Stimulated activated CD4-positive, alpha-beta T cell treated with anti-CD3 and anti-CD28 coated beads, TNF-alpha, amount 100 ng/mL, for 24 hours (primary cell): ENCODE results near the gene MAP4K2.
A peak's percentile ranks its signal among the peaks of the same experiment; 100 is the strongest.
"Not testable (repeated sequence)": the region's sequence is repeated elsewhere in the genome, so short reads cannot be mapped to it uniquely, and the experiment has no call there.

ENCODE experiments used
- DNase-seq, 3 experiments: peaks; one replicate each; pipeline ENCODE4 v3.0.0-alpha.2; 2020; ENCODE audit warnings: low read depth in 3 of 3

Gene MAP4K2

GRCh38 chr11:64803158-64803845 is at the start of gene MAP4K2:
TSS of gene MAP4K2 (minus strand) at chr11:64803214. CDS start at chr11:64803149, 65 bp downstream.
- DNase-seq, result peak; percentile 58 to 82 (median 69)

DNA sequence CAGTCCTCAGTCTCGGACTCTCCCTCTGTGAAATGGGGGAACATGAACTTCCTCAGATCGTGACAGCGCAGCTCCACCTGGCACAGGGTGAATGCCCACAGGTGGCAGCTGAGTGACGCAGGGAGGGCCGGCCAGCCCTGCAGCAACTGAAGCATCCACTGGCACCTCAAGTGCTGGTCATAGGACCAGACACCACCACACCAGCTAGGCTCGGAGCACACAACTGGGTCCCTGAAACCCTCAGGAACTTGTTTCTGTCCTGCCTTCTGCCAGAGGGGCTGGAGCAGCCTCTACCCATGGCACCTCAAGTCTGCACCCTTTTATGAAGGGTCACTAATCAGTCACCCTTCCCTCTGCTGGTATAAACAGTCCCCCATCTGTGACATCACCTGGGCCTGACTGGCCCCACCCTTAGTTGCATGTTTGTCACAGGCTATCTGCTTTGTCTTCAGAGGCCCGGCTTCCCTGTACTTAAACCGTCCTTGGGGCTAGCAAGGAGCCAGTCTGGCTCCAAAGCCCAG is 48.9 kb upstream of the MAP4K2 start:
- DNase-seq, result no peak

- peak in 1 of 3 experiments; percentile 64 for DNase-seq
Measured at GRCh38 chr11:64850979-64851567, 48.1 kb upstream of the MAP4K2 start.

- DNase-seq, result no peak
Measured at GRCh38 chr11:64849598-64850356, 46.8 kb upstream of the MAP4K2 start.

DNA sequence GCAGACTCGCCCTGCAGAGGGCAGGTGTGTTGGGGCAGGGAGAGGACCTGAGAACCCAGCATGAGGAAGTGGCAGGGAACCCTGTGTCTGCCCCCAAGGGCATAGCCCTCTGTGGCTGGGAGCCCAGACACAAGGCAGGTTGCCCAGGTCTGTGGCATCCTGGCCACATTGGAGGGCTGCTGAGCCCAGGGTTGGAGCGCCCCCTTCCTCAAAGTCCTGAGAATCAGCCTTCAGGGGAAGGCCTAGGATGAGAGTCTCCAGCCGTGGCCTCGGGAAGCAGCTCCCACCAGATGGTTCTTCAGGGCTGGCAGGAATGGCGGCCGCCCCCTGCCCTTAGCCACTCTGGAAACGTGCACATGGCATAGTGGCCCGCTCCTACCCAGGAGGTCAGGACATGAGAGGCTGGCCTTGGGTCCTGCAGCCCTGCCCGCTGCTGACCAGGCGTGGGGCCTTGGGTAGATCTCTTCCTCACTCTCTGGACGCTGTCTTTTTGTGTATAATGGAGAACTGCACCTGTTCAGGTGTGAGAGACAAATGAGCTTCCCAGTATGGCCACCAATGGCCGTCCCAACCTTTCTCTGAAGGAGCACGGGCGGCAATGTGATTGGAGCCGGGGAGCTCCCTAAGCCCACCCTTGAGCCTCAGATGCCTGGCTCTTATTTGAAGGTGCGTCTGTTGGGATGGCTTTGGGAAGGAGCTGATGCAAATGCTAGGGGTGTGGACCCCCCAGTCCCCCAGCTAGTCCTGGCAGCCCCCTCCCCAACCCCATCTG is 46.0 kb upstream of the MAP4K2 start:
- no peak for DNase-seq

GRCh38 chr11:64848214-64848825 is 45.3 kb upstream of the MAP4K2 start:
- DNase-seq, result no peak

DNA sequence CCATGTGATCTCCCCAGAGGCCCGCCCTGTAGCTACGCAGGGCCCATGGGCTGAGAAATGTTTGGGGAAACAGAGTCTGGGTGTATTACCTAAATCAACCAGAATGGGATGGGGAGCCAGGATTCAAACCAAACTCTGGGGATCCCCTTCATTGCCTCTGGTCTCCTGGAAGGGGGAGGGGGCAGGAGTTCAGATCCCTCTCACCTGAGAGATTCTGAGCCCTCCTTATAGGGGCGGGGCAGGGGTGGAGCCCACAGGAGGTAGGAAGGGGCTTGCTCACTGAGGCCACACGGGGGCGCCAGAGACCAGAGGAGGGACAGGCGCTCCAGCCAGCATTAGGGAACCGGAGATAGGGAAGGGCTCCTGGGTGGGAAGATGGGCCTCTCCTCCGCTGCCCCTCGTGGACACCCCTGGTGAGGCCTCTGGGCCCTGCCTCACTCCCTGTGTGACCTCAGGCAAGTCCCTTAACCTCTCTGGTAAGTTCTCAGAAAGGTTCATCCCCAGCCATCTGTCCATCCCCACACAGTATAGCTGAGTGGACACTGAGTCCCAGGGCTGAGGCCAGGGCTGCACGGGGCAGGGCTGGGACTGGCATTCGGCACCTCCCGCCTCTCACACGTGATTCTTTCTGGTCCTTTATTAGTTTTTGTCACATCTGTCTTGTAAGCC is 44.1 kb upstream of the MAP4K2 start:
- peak; percentile 89 to 92 (median 90) for DNase-seq

DNA sequence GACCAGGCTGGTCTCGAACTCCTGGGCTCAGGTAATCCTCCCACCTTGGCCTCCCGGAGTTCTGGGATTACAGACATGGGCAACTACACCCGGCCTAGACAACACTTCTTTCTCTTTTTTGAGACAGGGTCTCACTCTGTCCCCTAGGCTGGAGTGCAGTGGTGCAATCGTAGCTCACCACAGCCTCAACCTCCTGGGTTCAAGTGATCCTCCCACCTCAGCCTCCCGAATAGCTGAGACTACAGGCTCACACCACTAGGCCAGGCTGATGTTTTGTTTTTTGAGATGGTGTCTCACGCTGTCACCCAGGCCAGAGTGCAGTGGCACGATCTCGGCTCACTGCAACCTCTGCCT is 42.7 kb upstream of the MAP4K2 start:
- not testable (repeated sequence) for DNase-seq

DNA sequence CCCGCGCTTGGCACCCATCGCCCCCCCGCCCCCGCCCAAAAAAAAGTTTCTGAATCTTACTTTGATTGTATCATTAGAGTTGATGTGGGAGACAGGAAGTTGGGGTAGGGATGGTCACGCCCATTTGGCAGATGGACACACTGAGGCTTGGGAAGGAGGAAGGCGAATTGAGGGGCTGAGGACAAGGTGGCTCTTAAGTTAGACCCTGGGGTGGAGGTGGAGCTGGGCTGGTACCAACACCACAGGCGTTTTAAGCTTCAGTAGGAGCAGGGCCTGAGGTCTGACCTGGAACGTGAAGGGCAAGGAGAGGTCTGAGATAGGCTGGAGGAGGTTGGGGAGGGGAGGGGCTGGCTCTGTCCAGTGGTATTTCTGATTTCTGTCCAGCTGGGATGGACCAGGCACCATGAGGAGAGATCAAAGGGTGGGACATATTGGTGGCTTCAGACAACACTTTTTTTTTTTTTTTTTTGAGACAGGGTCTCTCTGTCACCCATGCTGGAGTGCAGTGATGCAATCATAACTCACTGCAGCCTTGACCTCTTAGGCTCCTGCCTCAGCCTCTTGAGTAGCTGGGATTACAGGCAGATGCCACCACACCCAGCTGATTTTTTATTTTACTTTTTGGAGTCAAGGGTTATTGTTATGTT is 42.2 kb upstream of the MAP4K2 start:
- no peak for DNase-seq

DNA sequence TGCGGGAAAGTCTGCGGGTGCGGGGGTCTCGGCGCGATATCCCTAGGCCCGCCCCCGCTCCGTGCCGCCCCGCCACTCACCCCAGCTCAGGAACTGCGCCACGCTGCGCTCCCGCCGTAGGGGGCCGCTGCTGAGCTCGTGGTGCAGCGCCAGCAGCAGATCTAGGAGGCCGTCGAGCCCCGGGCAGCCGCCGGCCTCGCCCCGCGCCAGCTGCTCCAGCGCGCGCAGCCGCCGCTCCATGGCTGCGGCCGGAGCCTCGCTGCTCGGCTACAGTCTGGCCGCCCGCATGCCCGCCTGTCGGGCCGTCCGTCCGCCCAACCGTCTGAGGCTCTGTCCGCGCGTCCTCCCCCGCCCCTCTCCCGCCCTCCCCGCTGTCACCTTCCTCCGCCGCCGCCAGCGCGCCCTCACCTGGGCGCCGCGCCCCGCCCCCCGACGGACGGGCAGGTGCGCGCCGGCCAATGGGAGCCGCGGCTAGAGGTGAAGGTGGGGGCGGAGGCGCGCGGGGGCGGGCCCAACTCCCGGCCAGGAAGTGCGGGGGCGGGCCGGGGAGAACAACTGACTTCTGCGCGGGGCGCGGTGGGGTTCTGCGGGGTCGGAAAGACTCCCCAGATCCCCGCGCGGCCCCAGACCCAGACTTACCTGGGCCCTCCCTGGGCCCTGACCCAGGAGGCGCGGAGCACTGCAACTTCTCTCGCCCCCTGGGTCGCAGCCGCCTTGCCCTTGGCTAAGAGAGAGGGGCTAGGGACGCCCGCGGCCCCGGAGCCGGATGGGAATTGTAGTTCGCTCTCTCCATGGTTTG is 41.5 kb upstream of the MAP4K2 start, which contains the start of gene CDC42BPG:
Gene CDC42BPG (minus strand): TSS at position 324 of the 799 bp plus-strand sequence. CDS start 84 bp downstream, at position 240.
- peak in 1 of 3 experiments; percentile 58 for DNase-seq

GRCh38 chr11:64843686-64844329 is 40.8 kb upstream of the MAP4K2 start:
- no peak for DNase-seq

GRCh38 chr11:64842851-64843685 is 40.1 kb upstream of the MAP4K2 start:
- DNase-seq, result no peak

GRCh38 chr11:64842366-64842759 is 39.3 kb upstream of the MAP4K2 start:
- DNase-seq, result no peak

DNA sequence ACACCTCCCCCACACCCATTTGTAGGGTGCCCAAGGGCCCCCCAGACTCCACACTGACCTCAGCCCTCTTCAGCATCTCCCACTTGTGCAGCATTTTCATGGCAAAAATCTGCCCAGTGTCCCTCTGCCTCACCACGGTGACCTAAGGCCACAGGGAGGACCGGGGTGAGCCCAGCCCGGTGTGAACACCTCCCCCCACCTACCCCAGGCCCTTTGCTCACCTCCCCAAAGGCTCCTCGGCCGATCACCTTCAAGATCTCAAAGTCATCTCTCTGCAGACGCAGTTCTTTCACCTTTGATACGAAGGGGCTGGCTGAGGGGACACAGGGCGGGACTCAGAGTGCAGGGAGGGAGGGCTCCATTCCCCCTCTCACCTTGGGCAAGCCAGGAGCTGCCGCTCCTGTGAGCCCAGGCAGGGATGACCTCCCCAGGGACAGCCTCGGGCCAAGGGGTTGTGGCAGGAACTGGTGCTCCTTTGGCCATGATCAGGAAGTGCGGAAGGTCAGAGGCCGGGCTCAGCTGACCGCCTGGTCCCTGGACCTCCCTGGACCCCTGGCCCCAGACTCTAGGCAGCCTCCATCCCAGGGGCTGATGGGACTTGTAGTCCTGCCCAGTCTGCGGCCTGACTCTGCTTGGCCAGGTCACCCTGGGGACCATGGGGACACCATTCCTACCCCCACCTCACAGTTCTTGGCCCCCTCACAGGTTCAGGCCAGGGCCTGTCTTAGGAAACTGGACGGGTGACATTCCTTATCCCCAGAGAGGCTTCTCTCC is 38.8 kb upstream of the MAP4K2 start:
- DNase-seq, result no peak

DNA sequence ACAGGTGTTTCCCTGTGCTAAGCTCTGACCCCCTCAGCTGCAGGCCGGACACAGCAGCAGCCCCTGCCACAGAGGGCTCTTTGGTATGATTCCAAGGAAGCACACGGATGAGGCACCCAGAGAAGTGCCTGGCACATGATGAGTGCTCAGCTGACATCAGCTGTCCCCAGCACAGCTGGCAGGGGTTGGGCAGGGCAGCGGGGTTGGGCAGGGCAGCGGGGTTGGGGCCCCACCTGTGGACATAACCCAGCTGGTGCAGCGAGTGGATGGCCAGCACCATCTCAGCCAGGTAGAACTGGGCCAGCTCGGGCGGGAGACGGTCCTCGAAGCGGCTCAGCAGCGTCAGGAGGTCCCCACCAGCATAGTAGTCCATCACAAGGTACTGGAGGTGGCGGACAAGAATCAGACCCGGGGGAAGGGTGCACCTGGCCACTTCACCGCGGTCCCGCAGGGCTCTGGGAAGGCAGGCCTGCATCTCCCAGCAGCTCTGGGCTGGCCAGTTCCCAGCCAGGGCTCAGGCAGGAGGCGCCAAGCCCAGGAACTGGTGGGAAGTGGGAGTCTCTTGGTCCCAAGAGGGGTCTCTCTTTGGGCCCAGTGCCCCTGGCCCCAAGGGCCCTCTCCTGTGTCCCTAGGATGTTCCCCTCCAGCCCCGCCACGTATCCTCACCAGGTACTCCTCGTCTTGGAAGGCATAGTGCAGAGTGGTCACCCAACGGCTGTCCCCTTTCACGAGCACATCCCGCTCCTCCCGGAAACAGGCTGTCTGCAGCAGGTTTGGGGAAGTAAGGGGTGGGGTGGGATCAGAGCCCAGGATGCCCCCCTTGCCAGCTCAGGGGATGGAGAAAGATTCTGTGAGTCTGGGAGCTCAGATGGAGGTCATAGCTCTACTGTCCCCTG is 37.1 kb upstream of the MAP4K2 start:
- DNase-seq, result no peak

GRCh38 chr11:64839335-64839734 is 36.3 kb upstream of the MAP4K2 start:
- DNase-seq, result no peak
